ENCODE data around the gene ATF6. TPM values are rescaled to one million over a fixed set of nuclear protein-coding genes. Genes with fewer than 3 reads are reported as not detected.

Gene ATF6
- total and polyA plus RNA-seq, 9 of the 15 experiments (the other 6 are each of a cell fraction or from before 2014, with no cell fraction given) = 11.7 to 32.4 (median 20.4) TPM

- FAIRE-seq = no peak
- Histone ChIP-seq H3K79me2 (ENCODE audit: control insufficient read depth, insufficient read depth, low read length) (peaks cover 33% of the 10 kb centered on the region), H3K4me3 (no peak overlapping the region), H3K9me3 (replicated peaks; ENCODE audit: control insufficient read depth, insufficient read depth, low read depth, low read length) (no peaks in the 10 kb centered on the region), H3K9ac (ENCODE audit: insufficient read depth in 1 of 2, low read depth in 2 of 2, low read length in 2 of 2) (no peak overlapping the region), H3K4me1 (replicated peaks in 1 of 2; ENCODE audit: control insufficient read depth in 2 of 2, insufficient read depth in 2 of 2, low read length in 2 of 2) (no peaks in the 10 kb centered on the region), H4K20me1 (replicated peaks; ENCODE audit: control insufficient read depth, insufficient read depth, low read length) (0 out of 2 replicates have a peak, but pooled peaks cover 10% of the 10 kb centered on the region), H3K9me1 (ENCODE audit: control insufficient read depth, insufficient read depth, low read length) (no peaks in the 10 kb centered on the region), H3K27me3 (ENCODE audit: control insufficient read depth in 2 of 2, insufficient read depth in 2 of 2, low read length in 2 of 2) (no peaks in the 10 kb centered on the region), H2AFZ (ENCODE audit: low read depth, low read length) (no peak overlapping the region), H3K36me3 (ENCODE audit: control insufficient read depth, insufficient read depth, low read length) (peaks cover 57% of the 10 kb centered on the region; the same call in 2 of the 3 replicates), H3K27ac (ENCODE audit: extremely low read depth, low read depth, low read length) (no peak overlapping the region), H3K4me2 (ENCODE audit: insufficient read depth, low read length) (no peak overlapping the region)
- ChIA-PET CTCF (ENCODE audit: low intra/inter-chr PET ratio) (no interaction called here), POLR2A (no interaction called here)
- intact Hi-C loops (cut with micrococcal nuclease) (no loop called here), in situ Hi-C loops (cut with MboI) (no loop called here)
- no peak for DNase-seq (ENCODE audit: extremely low read depth in 1 of 4, low spot score in 3 of 4)
- no TSS peak for BruUV-seq (replicated peaks)
- no peak for TF ChIP-seq ZNF175 (CRISPR knock-in tag; IDR thresholded peaks at IDR 0.05; ENCODE audit: low read depth)
- TF ChIP-seq NBN (IDR thresholded peaks at IDR 0.05; ENCODE audit: low read depth) = no peak
- TF ChIP-seq ZNF324 (CRISPR knock-in tag; IDR thresholded peaks at IDR 0.05) = no peak
- TF ChIP-seq ZNF280A (IDR thresholded peaks at IDR 0.05; ENCODE audit: low read depth, partially characterized antibody) = no peak
- no peak for TF ChIP-seq BCOR (IDR thresholded peaks at IDR 0.05)
- TF ChIP-seq RREB1 (CRISPR knock-in tag; IDR thresholded peaks at IDR 0.05) = no peak
- TF ChIP-seq BHLHE40 (IDR thresholded peaks at IDR 0.05; ENCODE audit: low read length) = no peak
- ATAC-seq = no peak
Observed at GRCh38 chr1:161781995-161782394, 15.9 kb downstream of the ATF6 start.
